ENCODE data around the gene MPHOSPH9.

GRCh38 chr12:123118497-123118896 lies 114.4 kb downstream of the MPHOSPH9 start:
- TF ChIP-seq CTCF (IDR thresholded peaks at IDR 0.05) (no peak), E2F1 (CRISPR knock-in tag; IDR thresholded peaks at IDR 0.05) (no peak), MAX (CRISPR knock-in tag; IDR thresholded peaks at IDR 0.05) (no peak)
